ENCODE data around the gene ITGAL. TPM values are rescaled to one million over a fixed set of nuclear protein-coding genes. Genes with fewer than 3 reads are reported as not detected.

Gene ITGAL
- total and polyA plus RNA-seq, 2 of the 13 experiments (the other 11 are each of a cell fraction or from before 2014, with no cell fraction given) = 0.86 to 1.2 TPM

- no peak for TF ChIP-seq POLR2A (IDR thresholded peaks at IDR 0.05; ENCODE audit: insufficient read depth in 1 of 2, low read depth in 2 of 2, low read length in 2 of 2)
- TF ChIP-seq ZNF296 (CRISPR knock-in tag; conservative IDR thresholded peaks at IDR 0.05) = no peak
- TF ChIP-seq ZNF230 (CRISPR knock-in tag; IDR thresholded peaks at IDR 0.05) = no peak
- no peak for TF ChIP-seq ZNF674 (CRISPR knock-in tag; IDR thresholded peaks at IDR 0.05; ENCODE audit: low read depth)
- no peak for TF ChIP-seq ZNF570 (CRISPR knock-in tag; IDR thresholded peaks at IDR 0.05; ENCODE audit: borderline replicate concordance)
- TF ChIP-seq, protein P1, sequence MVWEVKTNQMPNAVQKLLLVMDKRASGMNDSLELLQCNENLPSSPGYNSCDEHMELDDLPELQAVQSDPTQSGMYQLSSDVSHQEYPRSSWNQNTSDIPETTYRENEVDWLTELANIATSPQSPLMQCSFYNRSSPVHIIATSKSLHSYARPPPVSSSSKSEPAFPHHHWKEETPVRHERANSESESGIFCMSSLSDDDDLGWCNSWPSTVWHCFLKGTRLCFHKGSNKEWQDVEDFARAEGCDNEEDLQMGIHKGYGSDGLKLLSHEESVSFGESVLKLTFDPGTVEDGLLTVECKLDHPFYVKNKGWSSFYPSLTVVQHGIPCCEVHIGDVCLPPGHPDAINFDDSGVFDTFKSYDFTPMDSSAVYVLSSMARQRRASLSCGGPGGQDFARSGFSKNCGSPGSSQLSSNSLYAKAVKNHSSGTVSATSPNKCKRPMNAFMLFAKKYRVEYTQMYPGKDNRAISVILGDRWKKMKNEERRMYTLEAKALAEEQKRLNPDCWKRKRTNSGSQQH (CRISPR knock-in tag; IDR thresholded peaks at IDR 0.05; ENCODE audit: low read depth) = no peak
- TF ChIP-seq, protein P2, sequence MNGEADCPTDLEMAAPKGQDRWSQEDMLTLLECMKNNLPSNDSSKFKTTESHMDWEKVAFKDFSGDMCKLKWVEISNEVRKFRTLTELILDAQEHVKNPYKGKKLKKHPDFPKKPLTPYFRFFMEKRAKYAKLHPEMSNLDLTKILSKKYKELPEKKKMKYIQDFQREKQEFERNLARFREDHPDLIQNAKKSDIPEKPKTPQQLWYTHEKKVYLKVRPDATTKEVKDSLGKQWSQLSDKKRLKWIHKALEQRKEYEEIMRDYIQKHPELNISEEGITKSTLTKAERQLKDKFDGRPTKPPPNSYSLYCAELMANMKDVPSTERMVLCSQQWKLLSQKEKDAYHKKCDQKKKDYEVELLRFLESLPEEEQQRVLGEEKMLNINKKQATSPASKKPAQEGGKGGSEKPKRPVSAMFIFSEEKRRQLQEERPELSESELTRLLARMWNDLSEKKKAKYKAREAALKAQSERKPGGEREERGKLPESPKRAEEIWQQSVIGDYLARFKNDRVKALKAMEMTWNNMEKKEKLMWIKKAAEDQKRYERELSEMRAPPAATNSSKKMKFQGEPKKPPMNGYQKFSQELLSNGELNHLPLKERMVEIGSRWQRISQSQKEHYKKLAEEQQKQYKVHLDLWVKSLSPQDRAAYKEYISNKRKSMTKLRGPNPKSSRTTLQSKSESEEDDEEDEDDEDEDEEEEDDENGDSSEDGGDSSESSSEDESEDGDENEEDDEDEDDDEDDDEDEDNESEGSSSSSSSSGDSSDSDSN (CRISPR knock-in tag; IDR thresholded peaks at IDR 0.05) = no peak
- no peak for TF ChIP-seq SOX13 (IDR thresholded peaks at IDR 0.05)
- no peak for TF ChIP-seq SOX13 (CRISPR knock-in tag; conservative IDR thresholded peaks at IDR 0.05 in 1 of 2, IDR thresholded peaks at IDR 0.05 in 1 of 2)
- TF ChIP-seq RCOR2 (CRISPR knock-in tag; IDR thresholded peaks at IDR 0.05) = peak; percentile 64; the same call in 1 of the 2 replicates
- no peak for TF ChIP-seq XRCC5 (optimal IDR thresholded peaks at IDR 0.05; ENCODE audit: low read length)
- no peak for TF ChIP-seq RBFOX2 (IDR thresholded peaks at IDR 0.05; ENCODE audit: low read depth, low read length)
- TF ChIP-seq GTF3A (CRISPR knock-in tag; conservative IDR thresholded peaks at IDR 0.05) = no peak
- TF ChIP-seq, protein P3, sequence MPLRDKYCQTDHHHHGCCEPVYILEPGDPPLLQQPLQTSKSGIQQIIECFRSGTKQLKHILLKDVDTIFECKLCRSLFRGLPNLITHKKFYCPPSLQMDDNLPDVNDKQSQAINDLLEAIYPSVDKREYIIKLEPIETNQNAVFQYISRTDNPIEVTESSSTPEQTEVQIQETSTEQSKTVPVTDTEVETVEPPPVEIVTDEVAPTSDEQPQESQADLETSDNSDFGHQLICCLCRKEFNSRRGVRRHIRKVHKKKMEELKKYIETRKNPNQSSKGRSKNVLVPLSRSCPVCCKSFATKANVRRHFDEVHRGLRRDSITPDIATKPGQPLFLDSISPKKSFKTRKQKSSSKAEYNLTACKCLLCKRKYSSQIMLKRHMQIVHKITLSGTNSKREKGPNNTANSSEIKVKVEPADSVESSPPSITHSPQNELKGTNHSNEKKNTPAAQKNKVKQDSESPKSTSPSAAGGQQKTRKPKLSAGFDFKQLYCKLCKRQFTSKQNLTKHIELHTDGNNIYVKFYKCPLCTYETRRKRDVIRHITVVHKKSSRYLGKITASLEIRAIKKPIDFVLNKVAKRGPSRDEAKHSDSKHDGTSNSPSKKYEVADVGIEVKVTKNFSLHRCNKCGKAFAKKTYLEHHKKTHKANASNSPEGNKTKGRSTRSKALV (CRISPR knock-in tag; IDR thresholded peaks at IDR 0.05) = no peak
- TF ChIP-seq, protein P4, sequence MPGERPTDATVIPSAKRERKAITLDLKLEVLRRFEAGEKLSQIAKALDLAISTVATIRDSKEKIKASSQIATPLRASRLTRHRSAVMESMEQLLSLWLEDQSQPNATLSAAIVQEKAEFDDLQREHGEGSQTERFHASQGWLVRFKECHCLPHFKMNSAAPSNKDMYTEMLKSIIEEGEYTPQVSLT (CRISPR knock-in tag; IDR thresholded peaks at IDR 0.05; ENCODE audit: borderline replicate concordance, low read depth) = no peak
- no peak for TF ChIP-seq ZNF839 (CRISPR knock-in tag; IDR thresholded peaks at IDR 0.05; ENCODE audit: borderline replicate concordance)
- no peak for TF ChIP-seq ZNF619 (CRISPR knock-in tag; IDR thresholded peaks at IDR 0.05)
- TF ChIP-seq ZFYVE20 (CRISPR knock-in tag; IDR thresholded peaks at IDR 0.05; ENCODE audit: borderline replicate concordance, low read depth) = no peak
- TF ChIP-seq, protein P5, sequence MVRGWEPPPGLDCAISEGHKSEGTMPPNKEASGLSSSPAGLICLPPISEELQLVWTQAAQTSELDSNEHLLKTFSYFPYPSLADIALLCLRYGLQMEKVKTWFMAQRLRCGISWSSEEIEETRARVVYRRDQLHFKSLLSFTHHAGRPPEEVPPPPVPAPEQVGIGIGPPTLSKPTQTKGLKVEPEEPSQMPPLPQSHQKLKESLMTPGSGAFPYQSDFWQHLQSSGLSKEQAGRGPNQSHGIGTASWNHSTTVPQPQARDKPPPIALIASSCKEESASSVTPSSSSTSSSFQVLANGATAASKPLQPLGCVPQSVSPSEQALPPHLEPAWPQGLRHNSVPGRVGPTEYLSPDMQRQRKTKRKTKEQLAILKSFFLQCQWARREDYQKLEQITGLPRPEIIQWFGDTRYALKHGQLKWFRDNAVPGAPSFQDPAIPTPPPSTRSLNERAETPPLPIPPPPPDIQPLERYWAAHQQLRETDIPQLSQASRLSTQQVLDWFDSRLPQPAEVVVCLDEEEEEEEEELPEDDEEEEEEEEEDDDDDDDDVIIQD (CRISPR knock-in tag; IDR thresholded peaks at IDR 0.05; ENCODE audit: low read depth) = no peak
- peak; percentile 67; the same call in 1 of the 2 replicates for TF ChIP-seq CEBPB (IDR thresholded peaks at IDR 0.05; ENCODE audit: borderline replicate concordance, low read depth, low read length)
- no peak for TF ChIP-seq FOXO1 (CRISPR knock-in tag; IDR thresholded peaks at IDR 0.05)
- TF ChIP-seq MTF1 (CRISPR knock-in tag; IDR thresholded peaks at IDR 0.05) = no peak
- peak; percentile 81 for TF ChIP-seq CEBPG (CRISPR knock-in tag; IDR thresholded peaks at IDR 0.05)
- TF ChIP-seq PPARG (CRISPR knock-in tag; conservative IDR thresholded peaks at IDR 0.05) = peak; percentile 40; the same call in 1 of the 2 replicates
Measured at GRCh38 chr16:30472328-30472942, at the start of gene ITGAL (continued).
